ENCODE measurements around the gene ANKMY2. TPM values are rescaled to one million over a fixed set of nuclear protein-coding genes. Genes with fewer than 3 reads are reported as not detected.

ANKMY2 gene
- total RNA-seq, 1 experiment from 2014 or later: 46.8 TPM

DNA sequence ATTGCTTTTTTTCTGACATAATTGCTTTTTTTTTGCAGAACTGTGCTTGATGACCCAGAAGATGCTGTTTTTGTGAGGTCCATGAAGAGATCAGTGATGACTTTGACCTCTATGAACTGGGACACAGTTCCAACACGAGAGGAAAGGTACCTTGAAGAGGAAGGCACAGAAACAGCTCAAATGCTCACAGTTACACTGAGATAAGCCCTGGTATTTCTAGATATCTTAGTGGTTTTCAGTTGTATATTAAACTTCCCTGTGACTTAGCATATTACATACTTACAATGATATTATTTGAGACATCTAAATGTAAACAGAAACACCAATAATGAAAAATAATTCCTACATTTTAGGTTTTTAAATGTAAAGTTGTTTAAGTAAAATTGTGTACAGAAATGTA lies 64.3 kb downstream of the ANKMY2 start:
- no peak for DNase-seq (ENCODE audit: low spot score)

DNA sequence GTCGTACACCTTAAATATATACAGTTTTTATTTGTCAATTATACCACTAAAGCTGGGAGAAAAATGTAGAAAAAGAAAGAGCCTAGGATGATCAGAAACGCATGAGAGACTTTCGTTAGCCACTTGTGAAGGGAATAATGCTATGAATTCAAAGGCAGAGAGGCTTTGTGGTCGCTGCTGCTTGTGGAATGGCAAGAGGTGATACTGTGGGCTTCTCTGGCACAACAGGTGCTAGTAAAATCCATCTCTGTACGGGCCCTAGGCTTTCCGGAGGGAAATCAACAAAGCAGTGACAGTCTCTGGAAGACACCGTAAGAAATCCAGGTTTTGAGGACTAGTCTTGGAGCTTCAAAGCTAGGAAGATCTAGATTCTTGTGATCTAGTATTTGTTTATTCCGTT lies 66.3 kb downstream of the ANKMY2 start:
- DNase-seq (ENCODE audit: low spot score): no peak

DNA sequence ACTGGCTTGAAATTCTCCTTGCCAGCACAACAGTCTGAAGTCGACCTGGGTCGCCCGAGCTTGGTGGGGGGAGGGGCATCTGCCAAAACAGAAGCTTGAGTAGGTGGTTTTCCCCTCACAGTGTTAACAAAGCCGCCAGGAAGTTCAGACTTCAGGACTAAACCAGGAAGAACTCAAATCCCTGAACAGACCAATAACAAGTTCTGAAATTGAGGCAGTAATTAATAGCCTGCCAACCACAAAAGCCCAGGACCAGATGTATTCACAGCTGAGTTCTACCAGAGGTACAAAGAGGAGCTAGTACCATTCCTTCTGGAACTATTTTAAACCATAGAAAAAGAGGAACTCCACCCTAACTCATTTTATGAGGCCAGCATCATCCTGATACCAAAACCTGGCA lies 73.6 kb downstream of the ANKMY2 start:
- DNase-seq (ENCODE audit: low spot score): no peak

DNA sequence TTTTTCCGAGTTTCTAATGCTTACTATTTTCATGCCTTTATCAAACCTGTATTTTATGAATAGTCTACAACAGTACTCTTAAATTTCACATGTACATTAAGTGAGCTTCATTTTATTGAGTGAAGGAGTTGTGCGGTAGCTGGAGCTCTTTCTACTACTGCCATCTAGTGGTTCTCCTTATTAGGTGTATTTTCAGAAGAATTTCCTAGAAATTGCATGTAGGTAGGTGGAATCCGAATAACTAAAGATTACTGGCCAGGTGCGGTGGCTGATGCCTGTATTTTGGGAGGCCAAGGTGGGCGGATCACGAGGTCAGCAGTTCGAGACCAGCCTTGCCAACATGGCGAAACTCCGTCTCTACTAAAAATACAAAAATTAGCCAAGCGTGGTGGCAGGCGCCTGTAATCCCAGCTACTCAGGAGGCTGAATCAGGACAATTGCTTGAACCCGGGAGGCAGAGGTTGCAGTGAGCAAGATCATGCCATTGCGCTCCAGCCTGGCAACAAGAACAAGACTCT lies 80.6 kb downstream of the ANKMY2 start:
- DNase-seq (ENCODE audit: low spot score): peak; percentile 86

DNA sequence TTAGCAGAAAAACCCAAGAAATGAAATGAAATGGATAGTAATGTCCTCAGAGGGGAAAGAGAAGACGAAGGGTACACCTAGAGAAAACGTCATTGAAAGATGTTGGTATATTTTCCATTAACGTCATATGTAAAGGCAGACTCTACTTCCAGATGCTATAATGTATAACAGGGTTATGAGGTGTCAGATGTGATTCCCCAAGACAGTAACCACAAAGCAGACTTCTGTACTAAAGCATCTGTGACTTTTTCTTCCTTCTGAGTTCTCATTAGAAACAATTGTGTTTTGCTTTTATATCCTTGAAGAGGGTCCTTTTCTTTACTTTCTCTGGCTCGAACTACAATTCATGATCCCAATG lies 81.6 kb downstream of the ANKMY2 start:
- no peak for DNase-seq (ENCODE audit: low spot score)

DNA sequence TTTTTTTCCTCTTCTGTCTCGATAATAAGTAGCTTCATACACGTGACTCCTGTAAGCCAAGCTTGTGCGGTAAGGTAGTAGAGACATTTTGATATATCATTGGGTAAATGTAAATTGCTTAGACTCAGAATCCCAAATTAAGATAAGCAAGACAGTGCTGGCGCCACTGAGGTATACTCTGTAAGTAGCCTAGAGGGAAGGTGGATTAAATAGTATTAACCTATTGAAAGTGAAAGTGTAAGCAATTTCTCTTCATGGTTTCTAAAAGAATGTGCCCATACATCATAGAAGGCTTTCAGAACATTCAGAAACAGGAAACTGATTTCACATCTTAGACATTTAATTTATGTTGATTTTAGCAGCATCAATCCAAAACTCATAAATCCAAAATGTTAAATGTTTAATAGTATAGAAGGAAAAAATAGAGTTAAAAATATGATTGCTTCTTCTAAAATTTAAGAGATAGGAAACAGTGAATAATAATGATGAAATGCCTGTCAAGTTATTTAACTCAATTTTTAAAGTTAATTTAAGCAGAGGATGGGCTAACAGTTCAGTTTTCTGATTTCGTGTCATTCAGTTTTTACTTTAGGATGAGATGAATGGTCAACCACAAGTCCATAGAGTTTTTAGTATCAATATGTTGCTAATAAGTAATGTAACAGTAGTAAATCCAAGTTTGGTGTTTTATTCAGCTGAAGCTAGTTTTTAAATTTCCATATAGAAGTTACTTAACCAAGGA lies 82.1 kb downstream of the ANKMY2 start:
- peak; percentile 81 for DNase-seq (ENCODE audit: low spot score)

DNA sequence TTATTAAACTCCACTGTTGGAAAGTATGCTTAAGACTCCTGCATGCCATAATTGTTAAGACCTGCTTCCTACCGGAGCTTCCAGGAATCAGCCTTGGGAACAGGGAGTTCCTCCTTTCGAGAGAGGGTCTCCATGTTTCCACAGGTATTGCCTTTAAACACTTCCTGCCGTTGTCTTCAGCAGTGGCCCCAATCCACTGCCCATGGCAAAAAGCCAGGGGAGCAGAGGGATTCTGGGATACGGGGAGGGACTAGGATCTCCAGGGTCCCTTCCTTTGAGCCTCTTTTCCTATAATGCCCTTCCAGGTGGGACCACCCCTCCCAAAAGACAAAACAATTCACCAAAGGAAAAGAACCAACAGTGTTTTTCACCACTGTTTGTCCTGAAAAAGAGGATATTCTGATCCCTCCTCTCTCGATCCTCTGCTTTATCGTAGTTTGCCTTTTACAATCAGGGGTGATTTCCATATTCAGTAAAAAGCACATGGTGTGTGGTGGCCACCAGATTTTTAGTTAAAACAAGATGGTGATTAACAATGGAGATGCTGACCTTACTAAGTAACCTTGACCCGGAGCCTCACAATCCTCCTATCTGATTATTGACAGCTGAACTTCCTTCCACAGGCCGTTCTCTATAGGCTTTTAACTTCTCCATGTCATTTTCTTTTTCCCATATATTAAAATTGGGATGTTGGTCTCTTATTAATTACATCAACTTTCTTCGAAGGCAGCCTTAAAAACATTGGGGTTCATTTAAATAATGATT lies 82.9 kb downstream of the ANKMY2 start:
- DNase-seq (ENCODE audit: low spot score): no peak

DNA sequence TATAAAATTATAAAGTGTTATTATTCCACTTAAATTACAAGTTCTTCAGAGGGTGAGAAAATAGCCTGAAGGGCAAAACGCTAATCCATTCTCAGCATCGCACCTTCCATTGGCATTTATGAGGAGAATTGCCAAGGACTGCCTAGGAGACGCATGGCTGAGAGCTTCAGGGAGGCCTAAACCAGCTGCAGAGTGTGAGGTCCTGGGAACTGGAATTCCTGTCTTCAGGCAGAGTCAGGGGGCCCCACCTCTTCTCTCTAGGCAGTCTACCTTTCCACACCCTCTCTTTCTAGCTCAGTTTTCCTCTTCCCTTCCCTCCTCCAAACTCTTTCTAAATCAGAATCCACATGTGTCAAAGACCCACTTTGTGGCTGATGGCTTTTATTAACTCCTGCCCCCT lies 83.6 kb downstream of the ANKMY2 start:
- no peak for DNase-seq (ENCODE audit: low spot score)

DNA sequence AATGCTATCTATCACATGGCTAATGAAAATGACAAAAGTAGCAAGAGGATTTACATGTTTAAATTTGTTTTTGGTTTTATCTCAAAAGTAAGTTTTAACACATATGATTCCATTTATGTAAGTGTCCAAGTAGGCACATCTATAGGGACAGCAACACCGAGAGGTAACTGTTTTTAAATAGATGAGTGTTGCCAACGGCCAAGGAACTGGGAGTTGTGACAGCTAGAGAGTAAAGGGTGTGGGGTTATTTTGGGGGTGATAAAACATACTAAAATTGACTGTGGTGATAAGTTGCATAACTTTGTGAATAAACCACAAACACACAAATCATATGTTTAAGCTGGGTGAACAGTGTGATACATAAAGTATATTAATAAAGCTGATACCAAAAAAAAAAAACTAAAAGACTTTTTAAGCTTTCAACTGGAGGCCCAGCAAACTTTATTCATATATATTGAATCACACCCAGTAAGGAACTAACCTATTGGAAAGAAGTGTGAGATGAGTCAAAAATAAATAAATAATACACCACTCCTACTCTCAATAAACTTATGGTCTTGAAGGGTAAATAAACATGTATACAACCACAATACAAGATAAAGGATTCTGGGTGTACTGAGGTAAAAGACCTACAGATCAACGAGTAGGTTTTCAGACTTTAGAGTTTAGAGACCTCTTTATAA lies 85.9 kb downstream of the ANKMY2 start:
- DNase-seq (ENCODE audit: low spot score): no peak

DNA sequence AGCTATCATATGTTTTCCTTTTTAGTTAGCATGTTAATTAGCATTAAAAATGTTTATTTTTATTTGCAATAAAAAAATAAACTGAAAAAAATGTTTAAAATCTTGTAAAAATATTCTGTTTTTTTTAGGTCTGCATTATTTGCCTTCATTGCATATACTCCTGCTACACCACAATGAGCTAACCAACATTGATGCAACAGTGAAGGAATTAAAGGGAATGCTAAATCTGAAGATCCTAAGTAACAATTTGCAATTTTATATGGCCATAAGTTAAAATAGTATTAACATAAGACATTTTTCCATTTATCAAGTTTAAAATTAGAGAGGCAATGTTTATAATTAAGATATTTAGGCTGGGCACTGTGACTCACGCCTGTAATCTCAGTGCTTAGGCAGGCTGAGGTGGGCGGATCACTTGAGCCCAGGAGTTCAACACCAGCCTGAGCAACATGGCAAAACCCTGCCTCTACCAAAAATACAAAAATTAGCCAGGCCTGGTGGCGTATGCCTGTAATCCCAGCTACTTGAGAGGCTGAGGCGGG lies 86.7 kb downstream of the ANKMY2 start:
- DNase-seq (ENCODE audit: low spot score): no peak

DNA sequence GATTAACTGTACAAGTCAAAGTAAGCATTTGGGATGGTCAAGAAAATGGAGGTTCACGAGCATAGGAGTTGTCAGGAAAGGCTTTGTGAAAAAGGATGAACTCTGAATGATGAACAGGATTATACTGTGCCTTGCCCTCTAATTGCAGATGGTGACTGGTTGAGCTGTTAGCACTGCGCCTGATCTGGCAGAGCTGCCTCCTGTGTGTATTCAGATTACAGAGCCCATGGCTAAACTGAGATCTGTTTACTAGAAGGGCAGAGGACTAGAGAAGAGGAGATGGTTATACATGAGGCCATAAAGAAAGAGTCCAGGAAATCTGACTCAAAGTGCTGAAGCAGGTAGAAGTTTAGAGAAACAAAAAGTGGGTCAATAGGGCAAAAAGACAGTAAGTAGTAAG lies 89.2 kb downstream of the ANKMY2 start:
- no peak for DNase-seq (ENCODE audit: low spot score)

DNA sequence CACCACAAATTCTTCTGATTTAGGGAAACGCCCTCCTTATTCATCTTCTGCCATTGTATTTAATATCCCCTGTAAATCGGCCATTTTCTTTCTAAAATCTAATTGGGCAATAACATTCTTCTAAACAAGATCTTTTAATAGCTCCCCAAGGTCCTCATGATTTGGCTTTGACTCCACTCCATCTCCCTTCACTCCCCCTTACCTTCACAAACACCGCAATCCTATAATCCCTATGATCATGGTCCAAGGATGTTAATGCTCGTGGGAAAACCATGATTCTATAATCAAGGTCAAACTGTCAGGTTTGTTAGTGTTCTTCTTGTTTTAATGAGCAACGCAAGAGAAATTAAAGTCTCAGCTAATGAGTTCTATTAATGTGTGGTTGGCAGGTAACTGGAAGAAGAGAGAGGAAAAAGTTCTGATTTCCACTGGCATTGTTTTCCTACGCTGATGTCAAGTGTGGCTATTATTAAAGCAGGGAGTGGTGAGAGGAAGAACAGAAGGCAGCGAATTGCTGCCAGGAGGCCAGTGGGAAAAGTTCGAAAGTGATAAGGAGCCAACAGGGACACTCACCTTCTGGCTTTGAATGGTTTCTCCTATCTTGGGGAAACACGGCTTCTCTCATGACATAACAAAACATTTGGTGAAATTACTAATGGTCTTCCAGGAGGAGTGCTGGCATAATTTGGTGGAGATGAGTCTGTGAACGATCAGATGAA lies 90.9 kb downstream of the ANKMY2 start:
- DNase-seq (ENCODE audit: low spot score): no peak

DNA sequence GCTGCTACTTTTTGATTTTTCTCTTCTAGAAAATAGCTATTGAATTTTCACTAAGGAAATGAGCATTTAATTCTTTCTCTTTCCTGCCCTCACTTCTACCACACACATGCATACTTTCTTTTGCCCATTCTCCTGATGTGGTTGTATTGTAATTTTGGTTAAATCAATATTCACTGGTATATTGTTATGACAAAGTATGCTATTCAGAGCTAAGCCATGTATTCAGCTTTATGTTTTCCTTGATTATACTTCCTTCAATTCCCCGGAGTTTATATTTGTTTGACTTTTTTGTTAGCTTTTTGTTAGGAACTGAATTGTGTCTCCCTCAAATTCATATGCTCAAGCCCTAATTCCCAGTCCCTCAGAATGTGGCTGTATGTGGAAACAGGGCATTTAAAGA lies 94.9 kb downstream of the ANKMY2 start:
- DNase-seq (ENCODE audit: low spot score): no peak

Other genes with a start within 250 kb of the ANKMY2 start
- 0.12 TPM in 1 of 2 replicates, not detected in the other for gene CRPPA, start 224.2 kb downstream of the ANKMY2 start, total RNA-seq (2014; rRNA removed; shearing (Covaris generic))
- gene SOSTDC1, start 180.0 kb downstream of the ANKMY2 start, total RNA-seq (2014; rRNA removed; shearing (Covaris generic)): 5.7 and 6.9 TPM in 2 replicates
- gene LRRC72, start 118.9 kb downstream of the ANKMY2 start, total RNA-seq (2014; rRNA removed; shearing (Covaris generic)): not detected in 2 replicates
- 265 and 341 TPM in 2 replicates for gene BZW2, start 427 bp upstream of the ANKMY2 start, total RNA-seq (2014; rRNA removed; shearing (Covaris generic))
- gene TSPAN13, start 108.0 kb upstream of the ANKMY2 start, total RNA-seq (2014; rRNA removed; shearing (Covaris generic)): 55.0 and 80.5 TPM in 2 replicates
- gene AGR2, start 159.2 kb upstream of the ANKMY2 start, total RNA-seq (2014; rRNA removed; shearing (Covaris generic)): not detected in 2 replicates
- gene AGR3, start 236.2 kb upstream of the ANKMY2 start, total RNA-seq (2014; rRNA removed; shearing (Covaris generic)): not detected in 2 replicates

Measured in H4 (cell line).